ENCODE results near the gene MMEL1. TPM values are rescaled to one million over a fixed set of nuclear protein-coding genes. Genes with fewer than 3 reads are reported as not detected.

MMEL1 gene
- total RNA-seq, 2 donors from 2014 or later: not detected

- H3K9me3 ChIP-seq: no peaks in the 10 kb centered on the region
- no peak overlapping the region for H3K27ac ChIP-seq
- ATAC-seq (ENCODE audit: insufficient number of reproducible peaks, low FRiP score, low read depth) (no peak), DNase-seq (ENCODE audit: low spot score) (no peak)
- H3K27me3 ChIP-seq (replicated peaks; ENCODE audit: insufficient read depth): no peaks in the 10 kb centered on the region
- no peak overlapping the region for H3K4me3 ChIP-seq
- peaks cover 4 to 10% of the 10 kb centered on the region in 2 donors for H3K4me1 ChIP-seq (ENCODE audit: control insufficient read depth in 1 of 2, low read depth in 2 of 2)
- no peak for TF ChIP-seq CTCF (IDR thresholded peaks at IDR 0.05)
- H3K36me3 ChIP-seq: no peaks in the 10 kb centered on the region
These were observed 41.6 kb downstream of the MMEL1 start for GRCh38 chr1:2591233-2591580.

- no peak for DNase-seq (ENCODE audit: low spot score)
- Histone ChIP-seq H3K36me3 (no peaks in the 10 kb centered on the region), H3K4me1 (ENCODE audit: control insufficient read depth in 1 of 2, low read depth in 2 of 2) (peaks cover 4 to 12% of the 10 kb centered on the region in 2 donors), H3K9me3 (no peaks in the 10 kb centered on the region), H3K4me3 (no peak overlapping the region), H3K27me3 (replicated peaks; ENCODE audit: insufficient read depth) (no peaks in the 10 kb centered on the region), H3K27ac (no peak overlapping the region)
- TF ChIP-seq CTCF (IDR thresholded peaks at IDR 0.05): no peak
- no peak for ATAC-seq (ENCODE audit: insufficient number of reproducible peaks, low FRiP score, low read depth)
These were observed 42.3 kb downstream of the MMEL1 start for GRCh38 chr1:2590233-2591141.

- ATAC-seq (ENCODE audit: insufficient number of reproducible peaks, low FRiP score, low read depth) (no peak), DNase-seq (ENCODE audit: low spot score) (no peak)
- H3K27ac ChIP-seq: no peak overlapping the region
- H3K4me1 ChIP-seq (ENCODE audit: control insufficient read depth in 1 of 2, low read depth in 2 of 2): peaks cover 4 to 20% of the 10 kb centered on the region in 2 donors
- no peaks in the 10 kb centered on the region for H3K9me3 ChIP-seq
- no peaks in the 10 kb centered on the region for H3K36me3 ChIP-seq
- no peaks in the 10 kb centered on the region for H3K27me3 ChIP-seq (replicated peaks; ENCODE audit: insufficient read depth)
- no peak overlapping the region for H3K4me3 ChIP-seq
- no peak for TF ChIP-seq CTCF (IDR thresholded peaks at IDR 0.05)
These were observed 43.2 kb downstream of the MMEL1 start for GRCh38 chr1:2589431-2590232.

- no peaks in the 10 kb centered on the region for H3K9me3 ChIP-seq
- no peak for DNase-seq (ENCODE audit: low spot score)
- no peak for ATAC-seq (ENCODE audit: insufficient number of reproducible peaks, low FRiP score, low read depth)
These were observed 44.0 kb downstream of the MMEL1 start for GRCh38 chr1:2588661-2589430.

More at GRCh38 chr1:2588661-2589430, 44.0 kb downstream of the MMEL1 start:
- peaks cover 4 to 23% of the 10 kb centered on the region in 2 donors for H3K4me1 ChIP-seq (ENCODE audit: control insufficient read depth in 1 of 2, low read depth in 2 of 2)
- H3K27me3 ChIP-seq (replicated peaks; ENCODE audit: insufficient read depth): no peaks in the 10 kb centered on the region
- H3K4me3 ChIP-seq: no peak overlapping the region
- H3K36me3 ChIP-seq: no peaks in the 10 kb centered on the region
- no peak for TF ChIP-seq CTCF (IDR thresholded peaks at IDR 0.05)
- no peak overlapping the region for H3K27ac ChIP-seq

Measured in thoracic aorta (tissue), 2 donors.